ENCODE measurements around the gene ZBTB18. TPM values are rescaled to one million over a fixed set of nuclear protein-coding genes. Genes with fewer than 3 reads are reported as not detected.

Gene ZBTB18
- polyA plus RNA-seq, 1 of the 3 experiments (the other 2 are of a cell fraction): 19.3 TPM

GRCh38 chr1:244030481-244031040, 20.5 kb upstream of the ZBTB18 start:
- no peak for TF ChIP-seq GABPA (IDR thresholded peaks at IDR 0.05; ENCODE audit: low read depth)
- no peak for TF ChIP-seq YY1 (IDR thresholded peaks at IDR 0.05; ENCODE audit: low read depth)
- no peak for TF ChIP-seq MXI1 (IDR thresholded peaks at IDR 0.05; ENCODE audit: low read depth, low read length)
- TF ChIP-seq RCOR1 (IDR thresholded peaks at IDR 0.05; ENCODE audit: low read length): no peak
- no peak for TF ChIP-seq ZBTB33 (IDR thresholded peaks at IDR 0.05; ENCODE audit: borderline replicate concordance, low read depth)
- no peak for TF ChIP-seq FOSL2 (IDR thresholded peaks at IDR 0.05; ENCODE audit: borderline replicate concordance, low read depth)
- no peak overlapping the region for H3K4me2 ChIP-seq
- WGBS (ENCODE audit: low lambda C conversion rate): 91% methylated on average over 13 of the region's 13 CpGs
- no peaks in the 10 kb centered on the region for H3K36me3 ChIP-seq (replicated peaks in 1 of 2; ENCODE audit: control insufficient read depth in 1 of 2, insufficient read depth in 2 of 2, low read length in 1 of 2)
- no peak overlapping the region for H3K9ac ChIP-seq
- no peak overlapping the region for H3K4me3 ChIP-seq (ENCODE audit: low read depth in 2 of 2, low read length in 1 of 2)
- CTCF ChIA-PET: no interaction called here
- no peaks in the 10 kb centered on the region for H3F3A ChIP-seq (replicated peaks; ENCODE audit: insufficient read depth)
- H3K9me2 ChIP-seq: no peaks in the 10 kb centered on the region
- no peak overlapping the region for H2AFZ ChIP-seq (ENCODE audit: low read depth)
- no peaks in the 10 kb centered on the region for H4K20me1 ChIP-seq (ENCODE audit: insufficient read depth)
- POLR2A ChIA-PET: no interaction called here
- no peak overlapping the region for H3K27ac ChIP-seq (ENCODE audit: low read depth in 2 of 2, low read length in 1 of 2)
- H3K27me3 ChIP-seq (ENCODE audit: insufficient read depth): no peaks in the 10 kb centered on the region
- no peaks in the 10 kb centered on the region for H3K9me3 ChIP-seq
- H3K79me2 ChIP-seq (ENCODE audit: insufficient read depth): no peaks in the 10 kb centered on the region
- no peak for DNase-seq
- no peaks in the 10 kb centered on the region for H3K4me1 ChIP-seq (ENCODE audit: control insufficient read depth in 1 of 2, insufficient read depth in 2 of 2, low read depth in 1 of 2, low read length in 1 of 2)

- ChIA-PET CTCF (no interaction called here), POLR2A (no interaction called here)
- Histone ChIP-seq H3K4me2 (no peak overlapping the region), H4K20me1 (ENCODE audit: insufficient read depth) (no peaks in the 10 kb centered on the region), H3K4me3 (ENCODE audit: low read depth in 2 of 2, low read length in 1 of 2) (no peak overlapping the region), H3K9ac (no peak overlapping the region), H3K9me3 (no peaks in the 10 kb centered on the region), H3K4me1 (ENCODE audit: control insufficient read depth in 1 of 2, insufficient read depth in 2 of 2, low read depth in 1 of 2, low read length in 1 of 2) (no peaks in the 10 kb centered on the region; a peak in 1 of 4 replicates), H3K9me2 (no peaks in the 10 kb centered on the region), H3K27me3 (ENCODE audit: insufficient read depth) (no peaks in the 10 kb centered on the region), H3F3A (replicated peaks; ENCODE audit: insufficient read depth) (no peaks in the 10 kb centered on the region), H3K36me3 (replicated peaks in 1 of 2; ENCODE audit: control insufficient read depth in 1 of 2, insufficient read depth in 2 of 2, low read length in 1 of 2) (no peaks in the 10 kb centered on the region), H2AFZ (ENCODE audit: low read depth) (no peak overlapping the region), H3K79me2 (ENCODE audit: insufficient read depth) (no peaks in the 10 kb centered on the region), H3K27ac (ENCODE audit: low read depth in 2 of 2, low read length in 1 of 2) (no peak overlapping the region)
- TF ChIP-seq TEAD4 (IDR thresholded peaks at IDR 0.05; ENCODE audit: borderline replicate concordance, insufficient read depth) (no peak), ELF1 (IDR thresholded peaks at IDR 0.05) (no peak), CTCF (IDR thresholded peaks at IDR 0.05) (no peak), RFX5 (IDR thresholded peaks at IDR 0.05; ENCODE audit: low read length) (no peak), FOXM1 (IDR thresholded peaks at IDR 0.05; ENCODE audit: low read depth) (no peak), RAD21 (IDR thresholded peaks at IDR 0.05; ENCODE audit: low read length) (no peak), SIN3A (IDR thresholded peaks at IDR 0.05; ENCODE audit: borderline replicate concordance, low read depth, low read length) (no peak), GABPA (IDR thresholded peaks at IDR 0.05; ENCODE audit: low read depth) (no peak), MEF2A (IDR thresholded peaks at IDR 0.05; ENCODE audit: borderline replicate concordance, low read depth) (no peak), PBX3 (IDR thresholded peaks at IDR 0.05) (no peak), ZBTB33 (IDR thresholded peaks at IDR 0.05; ENCODE audit: borderline replicate concordance, low read depth) (no peak), YY1 (IDR thresholded peaks at IDR 0.05; ENCODE audit: low read depth) (no peak), JUND (IDR thresholded peaks at IDR 0.05) (no peak), TAF1 (IDR thresholded peaks at IDR 0.05; ENCODE audit: borderline replicate concordance, low read depth, low read length) (no peak), EP300 (IDR thresholded peaks at IDR 0.05; ENCODE audit: borderline replicate concordance in 1 of 2, low read depth in 1 of 2, low read length in 1 of 2) (no peak), MAX (IDR thresholded peaks at IDR 0.05; ENCODE audit: low read depth) (no peak)
- DNase-seq: no peak
- 95% methylated on average over 11 of the region's 11 CpGs for WGBS (ENCODE audit: low lambda C conversion rate)
Observed at GRCh38 chr1:244035358-244035757, 15.7 kb upstream of the ZBTB18 start.

Measured in SK-N-SH (cell line).